ENCODE results near the gene ZMYM3.

DNA sequence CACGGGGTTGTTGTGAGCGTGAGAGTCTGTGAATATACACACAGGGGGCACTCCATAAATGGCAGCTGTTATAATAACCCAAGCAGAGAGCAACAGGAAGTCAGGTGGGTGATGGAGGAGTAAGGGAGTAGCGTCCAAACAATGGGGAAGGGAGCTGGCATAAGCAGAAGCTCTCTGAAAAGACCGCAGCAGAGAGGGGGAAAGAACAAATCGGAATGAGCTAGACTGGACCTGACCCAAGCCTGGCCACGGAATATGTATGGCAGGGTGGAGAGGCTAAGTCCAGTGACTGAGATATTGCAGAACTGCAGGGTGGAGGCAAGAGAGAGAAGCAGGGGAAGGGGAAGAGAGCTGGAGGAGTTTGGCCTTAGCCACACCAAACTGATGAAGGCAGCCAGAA is 37.5 kb downstream of the ZMYM3 start:
- TF ChIP-seq POLR2A (IDR thresholded peaks at IDR 0.05) = no peak
- no peak for TF ChIP-seq CTCF (IDR thresholded peaks at IDR 0.05)

Measured in testis (tissue), 2 donors.